CD14-positive monocyte (primary cell): ENCODE results near the gene SPACA5. TPM values are rescaled to one million over a fixed set of nuclear protein-coding genes. Genes with fewer than 3 reads are reported as not detected.
"Not testable (repeated sequence)": the region's sequence is repeated elsewhere in the genome, so short reads cannot be mapped to it uniquely, and the experiment has no call there.

Source experiments
- DNase-seq, 3 donors: peaks; one replicate each; pipeline ENCODE4 v3.0.0-alpha.2; 2011 to 2022
- H2AFZ ChIP-seq: 2 replicates; pipeline ENCODE4 v1.6.0; 2012; ENCODE audit warnings: mild to moderate bottlenecking, low read depth, low read length, inconsistent platforms; ENCODE audit not compliant: insufficient read depth, poor library complexity, severe bottlenecking
- H3K27ac ChIP-seq, 2 donors: 1 replicate in 1 of 2; 2 replicates in 1 of 2; pipeline ENCODE4 v1.5.1; 2012 to 2013; ENCODE audit warnings: low read length in 2 of 2, control low read depth in 1 of 2, inconsistent platforms in 1 of 2, low read depth in 1 of 2, mild to moderate bottlenecking in 1 of 2
- H3K27me3 ChIP-seq, 2 donors: one replicate each; pipeline versions ENCODE4 v1.6.0 to v1.6.1; 2011 to 2013; ENCODE audit warnings: low read length in 2 of 2; ENCODE audit not compliant: control insufficient read depth in 2 of 2, insufficient read depth in 2 of 2
- H3K36me3 ChIP-seq, 2 donors: replicated peaks in 1 of 2; 1 replicate in 1 of 2; 2 replicates in 1 of 2; pipeline versions ENCODE4 v1.5.1 to v1.6.1; 2012 to 2013; ENCODE audit warnings: low read length in 2 of 2, control low read depth in 1 of 2, inconsistent platforms in 1 of 2, mild to moderate bottlenecking in 1 of 2; ENCODE audit not compliant: insufficient read depth in 2 of 2, control insufficient read depth in 1 of 2
- H3K4me1 ChIP-seq, 2 donors: 1 replicate in 1 of 2; 2 replicates in 1 of 2; pipeline versions ENCODE4 v1.5.1 to v1.6.1; 2012 to 2013; ENCODE audit warnings: low read length in 2 of 2, control low read depth in 1 of 2, inconsistent platforms in 1 of 2, mild to moderate bottlenecking in 1 of 2, moderate library complexity in 1 of 2; ENCODE audit not compliant: insufficient read depth in 2 of 2, control insufficient read depth in 1 of 2
- H3K4me2 ChIP-seq: replicated peaks from 2 replicates; pipeline ENCODE3; 2012; ENCODE audit warnings: low read length, moderate library complexity, mild to moderate bottlenecking; ENCODE audit not compliant: poor library complexity, severe bottlenecking; ENCODE audit errors: extremely low read depth
- H3K4me3 ChIP-seq, 3 experiments: fragments of 200-600 bp in 1 of 3; sonication (generic) in 1 of 3; replicated peaks in 1 of 3; 1 replicate in 2 of 3; 2 replicates in 1 of 3; pipeline ENCODE4 v1.5.1; 2011 to 2013; ENCODE audit warnings: low read length in 3 of 3, mild to moderate bottlenecking in 3 of 3, control low read depth in 2 of 3, low read depth in 2 of 3, inconsistent platforms in 1 of 3, moderate library complexity in 1 of 3
- H3K79me2 ChIP-seq: 2 replicates; pipeline ENCODE4 v1.6.0; 2012; ENCODE audit warnings: mild to moderate bottlenecking, control low read depth, inconsistent platforms, low read length, moderate library complexity; ENCODE audit not compliant: insufficient read depth
- H3K9ac ChIP-seq: 2 replicates; pipeline ENCODE4 v1.6.0; 2017; ENCODE audit warnings: low read length, mild to moderate bottlenecking; ENCODE audit not compliant: insufficient read depth, poor library complexity, severe bottlenecking
- H3K9me3 ChIP-seq, 2 donors: replicated peaks in 1 of 2; 1 replicate in 1 of 2; 2 replicates in 1 of 2; pipeline versions ENCODE4 v1.5.1 to v1.6.1; 2012 to 2013; ENCODE audit warnings: low read length in 2 of 2, control low read depth in 1 of 2; ENCODE audit not compliant: control insufficient read depth in 1 of 2, insufficient read depth in 1 of 2
- H4K20me1 ChIP-seq: 2 replicates; pipeline ENCODE4 v1.6.0; 2012; ENCODE audit warnings: mild to moderate bottlenecking, low read length, control low read depth, moderate library complexity; ENCODE audit not compliant: insufficient read depth
- H3K27ac Mint-ChIP-seq, 7 donors: one replicate each; pipeline ENCODE4 v1.8.0; 2020; ENCODE audit warnings: mild to moderate bottlenecking in 7 of 7, mixed read lengths in 7 of 7, moderate library complexity in 6 of 7, inconsistent platforms in 2 of 7
- H3K27me3 Mint-ChIP-seq, 3 donors: one replicate each; pipeline ENCODE4 v1.8.0; 2021 to 2022; ENCODE audit warnings: low read depth in 3 of 3, mild to moderate bottlenecking in 3 of 3, mixed read lengths in 3 of 3, moderate library complexity in 3 of 3, inconsistent platforms in 1 of 3
- H3K36me3 Mint-ChIP-seq, 2 donors: one replicate each; pipeline ENCODE4 v1.8.0; 2020; ENCODE audit warnings: mixed read lengths in 2 of 2, inconsistent platforms in 1 of 2, mild to moderate bottlenecking in 1 of 2
- H3K4me1 Mint-ChIP-seq: one replicate; pipeline ENCODE4 v1.8.0; 2020; ENCODE audit warnings: mild to moderate bottlenecking, mixed read lengths
- H3K4me3 Mint-ChIP-seq, 2 donors: one replicate each; pipeline ENCODE4 v1.8.0; 2020; ENCODE audit warnings: mild to moderate bottlenecking in 2 of 2, mixed read lengths in 2 of 2, moderate library complexity in 1 of 2
- H3K9me3 Mint-ChIP-seq, 7 donors: one replicate each; pipeline ENCODE4 v1.8.0; 2020 to 2022; ENCODE audit warnings: mixed read lengths in 7 of 7, mild to moderate bottlenecking in 6 of 7, moderate library complexity in 6 of 7, inconsistent platforms in 2 of 7
- WGBS: methylation state at CpG from one replicate; pipeline ENCODE4 v1.1.5; 2013; ENCODE audit warnings: missing lambda C conversion rate; ENCODE audit not compliant: insufficient coverage; 5-methylcytosine and 5-hydroxymethylcytosine counted together
- intact Hi-C, 2 donors: fragments of 100-400 bp; cut with micrococcal nuclease; formaldehyde crosslinking; loops; one replicate each; pipeline versions ENCODE4 v1.15.0 to v1.15.1; 2023
- polyA plus RNA-seq, 3 donors: library from polyadenylated mRNA; depleted of rRNA in 1 of 3; unstranded in 2 of 3; stranded (reverse) in 1 of 3; fragments of 300-500 nt in 2 of 3; fragments of >200 nt in 1 of 3; fragmentation: Illumina TruSeq in 2 of 3; gene quantifications; 1 replicate in 2 of 3; 2 replicates in 1 of 3; pipeline ENCODE4 v1.2.3, GENCODE V29; 2012 to 2021
- TF ChIP-seq, protein P1 (sequence below): fragments of 200-600 bp; IDR thresholded peaks from one replicate; pipeline ENCODE4 v1.8.0; 2022; ENCODE audit warnings: antibody characterized with exemption, mild to moderate bottlenecking

SPACA5 gene
- polyA plus RNA-seq, 3 donors = not detected

DNA sequence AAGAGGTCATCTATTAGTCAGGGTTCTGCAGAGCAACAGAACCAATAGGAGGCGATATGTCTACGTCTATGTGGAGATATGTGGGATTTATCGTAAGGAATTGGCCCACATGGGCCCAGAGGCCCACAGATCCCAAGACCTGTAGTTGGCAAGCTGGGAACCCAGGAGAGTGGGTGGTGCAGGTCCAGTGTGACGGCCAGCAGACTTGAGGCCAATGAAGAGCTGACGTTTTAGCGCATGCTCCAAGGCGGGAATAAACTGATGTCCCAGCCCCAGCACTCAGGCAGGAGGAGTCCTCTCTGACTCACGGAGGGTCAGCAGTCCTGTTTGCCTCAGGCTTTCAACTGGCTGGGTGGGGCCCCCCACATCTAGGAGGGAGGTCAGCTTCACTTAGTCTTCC is 21.3 kb downstream of the SPACA5 start:
- peaks cover 9% of the 10 kb centered on the region for H3K4me1 Mint-ChIP-seq
- Histone ChIP-seq H3K27me3 (no peaks in the 10 kb centered on the region), H3K27ac (no peak overlapping the region), H3K4me3 (no peak overlapping the region), H3K9me3 (no peaks in the 10 kb centered on the region), H4K20me1 (no peaks in the 10 kb centered on the region), H2AFZ (no peak overlapping the region), H3K4me1 (peaks cover 6 to 7% of the 10 kb centered on the region in 2 donors), H3K4me2 (no peak overlapping the region), H3K9ac (no peak overlapping the region), H3K36me3 (no peaks in the 10 kb centered on the region), H3K79me2 (no peaks in the 10 kb centered on the region)
- peaks cover 0 to 5% (median 0%) of the 10 kb centered on the region in 3 donors for H3K27me3 Mint-ChIP-seq
- intact Hi-C loops = loop anchor here in 1 of 2 donors (5.0 kb wide), 2 partner anchors 176 to 196 kb away; no protein-coding TSS in a partner anchor
- H3K4me3 Mint-ChIP-seq = no peak overlapping the region
- no peak overlapping the region for H3K27ac Mint-ChIP-seq
- DNase-seq = no peak
- WGBS = 100% methylated on average over 6 of the region's 8 CpGs
- peaks cover 0 to 5% (median 0%) of the 10 kb centered on the region in 7 donors for H3K9me3 Mint-ChIP-seq
- no peaks in the 10 kb centered on the region for H3K36me3 Mint-ChIP-seq
- TF ChIP-seq, protein P1, sequence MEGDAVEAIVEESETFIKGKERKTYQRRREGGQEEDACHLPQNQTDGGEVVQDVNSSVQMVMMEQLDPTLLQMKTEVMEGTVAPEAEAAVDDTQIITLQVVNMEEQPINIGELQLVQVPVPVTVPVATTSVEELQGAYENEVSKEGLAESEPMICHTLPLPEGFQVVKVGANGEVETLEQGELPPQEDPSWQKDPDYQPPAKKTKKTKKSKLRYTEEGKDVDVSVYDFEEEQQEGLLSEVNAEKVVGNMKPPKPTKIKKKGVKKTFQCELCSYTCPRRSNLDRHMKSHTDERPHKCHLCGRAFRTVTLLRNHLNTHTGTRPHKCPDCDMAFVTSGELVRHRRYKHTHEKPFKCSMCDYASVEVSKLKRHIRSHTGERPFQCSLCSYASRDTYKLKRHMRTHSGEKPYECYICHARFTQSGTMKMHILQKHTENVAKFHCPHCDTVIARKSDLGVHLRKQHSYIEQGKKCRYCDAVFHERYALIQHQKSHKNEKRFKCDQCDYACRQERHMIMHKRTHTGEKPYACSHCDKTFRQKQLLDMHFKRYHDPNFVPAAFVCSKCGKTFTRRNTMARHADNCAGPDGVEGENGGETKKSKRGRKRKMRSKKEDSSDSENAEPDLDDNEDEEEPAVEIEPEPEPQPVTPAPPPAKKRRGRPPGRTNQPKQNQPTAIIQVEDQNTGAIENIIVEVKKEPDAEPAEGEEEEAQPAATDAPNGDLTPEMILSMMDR = no peak

DNA sequence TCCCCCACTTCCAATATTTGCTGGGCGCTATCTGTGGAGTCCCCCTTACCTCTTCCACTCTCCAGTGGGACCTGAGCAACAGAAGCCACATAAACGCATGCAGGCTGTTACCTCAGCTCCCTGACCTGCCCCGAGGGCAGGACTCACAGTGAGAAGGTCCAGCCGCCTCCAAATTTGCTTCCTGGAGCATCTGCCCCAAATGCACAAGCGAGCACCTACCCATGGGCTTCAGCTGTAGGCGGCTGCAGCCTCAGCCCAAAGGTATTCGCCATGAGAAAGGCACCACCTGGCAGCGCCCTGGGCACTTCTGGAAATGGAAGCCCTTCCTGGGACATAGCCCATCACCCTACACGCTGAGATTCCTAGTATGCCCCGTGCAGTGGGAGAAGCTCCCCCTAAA is 23.4 kb downstream of the SPACA5 start:
- H3K36me3 Mint-ChIP-seq = no peaks in the 10 kb centered on the region
- H3K4me2 ChIP-seq = no peak overlapping the region
- no peaks in the 10 kb centered on the region for H3K36me3 ChIP-seq
- no peak overlapping the region for H3K27ac ChIP-seq
- H3K9me3 Mint-ChIP-seq = peaks cover 0 to 5% (median 0%) of the 10 kb centered on the region in 7 donors
- no peaks in the 10 kb centered on the region for H3K9me3 ChIP-seq
- no peak overlapping the region for H3K4me3 Mint-ChIP-seq
- H3K9ac ChIP-seq = no peak overlapping the region
- H3K79me2 ChIP-seq = no peaks in the 10 kb centered on the region
- TF ChIP-seq, protein P1 = no peak
- peaks cover 9% of the 10 kb centered on the region for H3K4me1 Mint-ChIP-seq
- intact Hi-C loops = no loop called here
- H2AFZ ChIP-seq = no peak overlapping the region
- no peak overlapping the region for H3K4me3 ChIP-seq
- DNase-seq = no peak
- no peaks in the 10 kb centered on the region for H4K20me1 ChIP-seq
- 91% methylated on average over 4 of the region's 10 CpGs for WGBS
- H3K4me1 ChIP-seq = peaks cover 6 to 7% of the 10 kb centered on the region in 2 donors
- H3K27ac Mint-ChIP-seq = no peak overlapping the region
- peaks cover 0 to 5% (median 2%) of the 10 kb centered on the region in 3 donors for H3K27me3 Mint-ChIP-seq
- no peaks in the 10 kb centered on the region for H3K27me3 ChIP-seq

DNA sequence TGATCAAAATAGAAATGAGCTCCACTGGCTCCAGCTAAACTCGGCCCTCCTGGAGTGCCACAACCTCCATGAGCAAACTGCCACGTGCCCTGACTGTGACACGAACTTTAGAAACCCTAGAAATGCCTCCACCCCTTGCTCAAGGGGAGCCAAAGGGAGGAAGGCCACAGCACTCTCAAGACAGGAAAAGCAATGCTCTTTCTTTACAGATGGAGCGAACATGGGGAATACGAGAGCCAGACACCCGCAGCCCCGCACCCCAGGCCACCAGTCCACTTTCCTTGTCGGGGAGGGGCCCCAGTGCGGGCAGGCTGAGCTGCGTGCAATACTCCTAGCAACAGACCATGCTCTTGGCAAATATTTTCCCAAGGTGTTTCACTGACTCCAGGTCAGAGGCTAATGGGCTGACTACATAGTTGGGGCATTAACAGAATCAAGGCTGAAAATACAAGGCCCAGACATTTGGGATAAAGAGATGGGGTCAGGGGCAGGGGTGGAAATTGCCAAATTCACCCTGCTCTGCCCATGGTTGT is 23.9 kb downstream of the SPACA5 start:
- intact Hi-C loops, H3K4me3 ChIP-seq, H3K4me1 ChIP-seq, H3K36me3 ChIP-seq, H3K27ac Mint-ChIP-seq, H3K27me3 ChIP-seq, H3K9ac ChIP-seq, H3K9me3 ChIP-seq, DNase-seq, H3K79me2 ChIP-seq, H3K27me3 Mint-ChIP-seq, H3K4me2 ChIP-seq, H3K36me3 Mint-ChIP-seq, H2AFZ ChIP-seq, H3K9me3 Mint-ChIP-seq, H3K4me3 Mint-ChIP-seq, H3K4me1 Mint-ChIP-seq, H4K20me1 ChIP-seq, H3K27ac ChIP-seq: not testable (repeated sequence)
- WGBS = 100% methylated on average over 1 of the region's 10 CpGs
